GM11168 (cell line): Measurements from ENCODE around the gene GTF3C2.
"Not testable (repeated sequence)": the region's sequence is repeated elsewhere in the genome, so short reads cannot be mapped to it uniquely, and the experiment has no call there.

Source experiments
- in situ Hi-C: fragments of 300-500 bp; cut with MboI; formaldehyde crosslinking; loops from one replicate; pipeline ENCODE4 v1.12.0; 2022; ENCODE audit warnings: low sequenced_read_pairs; ENCODE audit not compliant: unreplicated experiment

GTF3C2 gene

GRCh38 chr2:27323596-27324285 lies 32.8 kb downstream of the GTF3C2 start:
- in situ Hi-C loops, result no loop called here

- in situ Hi-C loops, result no loop called here
Measured at GRCh38 chr2:27322766-27323595, 33.6 kb downstream of the GTF3C2 start, which contains the start of gene MPV17. MPV17 (minus strand) TSS chr2:27323097; CDS start chr2:27322517, 580 bp downstream.

GRCh38 chr2:27322301-27322765 lies 34.2 kb downstream of the GTF3C2 start:
- in situ Hi-C loops, result no loop called here

GRCh38 chr2:27320958-27321543 lies 35.5 kb downstream of the GTF3C2 start:
- in situ Hi-C loops, result no loop called here

- in situ Hi-C loops, result not testable (repeated sequence)
Measured at GRCh38 chr2:27319839-27320238, 36.7 kb downstream of the GTF3C2 start.

GRCh38 chr2:27316655-27317412 lies 39.7 kb downstream of the GTF3C2 start:
- in situ Hi-C loops, result no loop called here

- in situ Hi-C loops, result no loop called here
Measured at GRCh38 chr2:27315122-27315521, 41.4 kb downstream of the GTF3C2 start.

- in situ Hi-C loops, result no loop called here
Measured at GRCh38 chr2:27314709-27315108, 41.9 kb downstream of the GTF3C2 start.

GRCh38 chr2:27313882-27314645 lies 42.5 kb downstream of the GTF3C2 start:
- in situ Hi-C loops, result no loop called here

- in situ Hi-C loops, result no loop called here
Measured at GRCh38 chr2:27312152-27312551, 44.4 kb downstream of the GTF3C2 start.

GRCh38 chr2:27309651-27310050 lies 46.9 kb downstream of the GTF3C2 start:
- in situ Hi-C loops, result no loop called here

- in situ Hi-C loops, result no loop called here
Measured at GRCh38 chr2:27308359-27308881, 48.1 kb downstream of the GTF3C2 start, which contains the start of gene UCN. UCN (minus strand) TSS chr2:27308445; CDS start chr2:27307895, 550 bp downstream.

- in situ Hi-C loops, result no loop called here
Measured at GRCh38 chr2:27307545-27308358, 48.8 kb downstream of the GTF3C2 start.

- in situ Hi-C loops, result no loop called here
Measured at GRCh38 chr2:27307287-27307544, 49.3 kb downstream of the GTF3C2 start.

GRCh38 chr2:27306573-27307286 lies 49.8 kb downstream of the GTF3C2 start:
- in situ Hi-C loops, result no loop called here

GRCh38 chr2:27306136-27306535 lies 50.4 kb downstream of the GTF3C2 start:
- in situ Hi-C loops, result no loop called here

- in situ Hi-C loops, result no loop called here
Measured at GRCh38 chr2:27305516-27305915, 51.0 kb downstream of the GTF3C2 start.
